ENCODE data around the gene DIP2B.

DIP2B gene

DNA sequence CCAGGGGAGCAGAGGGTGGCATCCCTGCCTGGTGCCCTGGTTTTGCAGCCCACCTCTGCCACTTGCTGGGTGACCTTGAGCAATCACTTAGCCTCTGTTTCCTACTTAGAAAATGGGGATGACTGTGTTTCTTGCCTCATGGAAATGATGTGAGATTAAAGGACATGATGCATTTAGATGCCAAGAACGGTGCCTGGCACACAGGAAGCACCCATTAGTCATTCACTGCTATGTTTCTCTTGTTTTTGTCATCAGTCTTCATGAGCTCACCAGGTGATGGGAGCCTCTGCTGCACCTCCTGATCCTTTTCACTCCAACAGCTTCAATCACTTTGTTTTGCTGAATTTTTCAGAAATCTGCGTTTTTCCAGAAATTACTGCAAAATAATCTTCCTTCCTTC, 235.5 kb downstream of the DIP2B start:
- no peak for DNase-seq (ENCODE audit: low read depth)
- H3K4me3 ChIP-seq (ENCODE audit: low read depth, low read length): no peak overlapping the region
- TF ChIP-seq, protein P1, sequence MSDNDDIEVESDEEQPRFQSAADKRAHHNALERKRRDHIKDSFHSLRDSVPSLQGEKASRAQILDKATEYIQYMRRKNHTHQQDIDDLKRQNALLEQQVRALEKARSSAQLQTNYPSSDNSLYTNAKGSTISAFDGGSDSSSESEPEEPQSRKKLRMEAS (IDR thresholded peaks at IDR 0.05; ENCODE audit: low read depth, low read length): no peak
- TF ChIP-seq POLR2A (IDR thresholded peaks at IDR 0.05; ENCODE audit: extremely low read depth, insufficient read length) (no peak), MYC (IDR thresholded peaks at IDR 0.05; ENCODE audit: low read depth, low read length) (no peak)
- TF ChIP-seq, protein P2, sequence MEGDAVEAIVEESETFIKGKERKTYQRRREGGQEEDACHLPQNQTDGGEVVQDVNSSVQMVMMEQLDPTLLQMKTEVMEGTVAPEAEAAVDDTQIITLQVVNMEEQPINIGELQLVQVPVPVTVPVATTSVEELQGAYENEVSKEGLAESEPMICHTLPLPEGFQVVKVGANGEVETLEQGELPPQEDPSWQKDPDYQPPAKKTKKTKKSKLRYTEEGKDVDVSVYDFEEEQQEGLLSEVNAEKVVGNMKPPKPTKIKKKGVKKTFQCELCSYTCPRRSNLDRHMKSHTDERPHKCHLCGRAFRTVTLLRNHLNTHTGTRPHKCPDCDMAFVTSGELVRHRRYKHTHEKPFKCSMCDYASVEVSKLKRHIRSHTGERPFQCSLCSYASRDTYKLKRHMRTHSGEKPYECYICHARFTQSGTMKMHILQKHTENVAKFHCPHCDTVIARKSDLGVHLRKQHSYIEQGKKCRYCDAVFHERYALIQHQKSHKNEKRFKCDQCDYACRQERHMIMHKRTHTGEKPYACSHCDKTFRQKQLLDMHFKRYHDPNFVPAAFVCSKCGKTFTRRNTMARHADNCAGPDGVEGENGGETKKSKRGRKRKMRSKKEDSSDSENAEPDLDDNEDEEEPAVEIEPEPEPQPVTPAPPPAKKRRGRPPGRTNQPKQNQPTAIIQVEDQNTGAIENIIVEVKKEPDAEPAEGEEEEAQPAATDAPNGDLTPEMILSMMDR (IDR thresholded peaks at IDR 0.05; ENCODE audit: low read depth, low read length): no peak

DNA sequence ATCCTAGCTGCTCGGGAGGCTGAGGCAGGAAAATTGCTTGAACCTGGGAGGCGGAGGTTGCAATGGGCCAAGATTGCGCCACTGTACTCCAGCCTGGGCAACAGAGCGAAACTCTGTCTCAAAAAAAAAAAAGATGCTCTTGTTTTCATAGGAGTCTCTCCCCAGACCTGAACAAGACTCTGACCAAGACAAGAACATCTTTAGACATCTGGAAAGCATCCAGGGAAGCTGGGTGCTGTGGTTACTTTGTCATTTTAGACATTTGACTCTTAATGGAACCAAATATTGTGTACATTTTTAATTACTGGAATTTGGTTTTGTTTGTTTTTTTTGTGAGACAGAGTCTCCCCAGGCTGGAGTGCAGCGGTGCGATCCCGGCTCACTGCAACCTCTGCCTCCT, 238.0 kb downstream of the DIP2B start:
- DNase-seq (ENCODE audit: low read depth): no peak
- TF ChIP-seq MYC (IDR thresholded peaks at IDR 0.05; ENCODE audit: low read depth, low read length): no peak
- no peak for TF ChIP-seq POLR2A (IDR thresholded peaks at IDR 0.05; ENCODE audit: extremely low read depth, insufficient read length)
- TF ChIP-seq, protein P2 (IDR thresholded peaks at IDR 0.05; ENCODE audit: low read depth, low read length): no peak
- TF ChIP-seq, protein P1 (IDR thresholded peaks at IDR 0.05; ENCODE audit: low read depth, low read length): no peak
- H3K4me3 ChIP-seq (ENCODE audit: low read depth, low read length): no peak overlapping the region

DNA sequence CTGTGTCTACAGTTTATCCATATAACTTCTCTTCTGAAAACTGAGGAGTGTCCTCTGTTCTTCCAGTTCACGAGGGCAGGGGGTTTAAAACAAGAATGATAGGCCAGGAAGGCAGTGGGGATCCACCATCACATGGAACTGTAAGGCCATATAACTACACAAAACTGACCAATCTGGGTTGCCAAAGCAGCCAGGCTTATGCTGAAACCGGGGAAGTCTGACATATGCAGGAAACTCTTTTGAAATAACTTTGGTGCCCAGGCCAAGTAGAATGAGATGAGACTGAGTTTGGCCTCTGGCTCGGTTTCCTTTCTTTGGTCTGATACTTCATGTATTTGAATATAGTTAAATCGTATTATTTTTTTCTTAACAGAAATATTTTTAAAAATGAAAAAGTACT, 241.1 kb downstream of the DIP2B start:
- TF ChIP-seq MYC (IDR thresholded peaks at IDR 0.05; ENCODE audit: low read depth, low read length): no peak
- no peak for TF ChIP-seq POLR2A (IDR thresholded peaks at IDR 0.05; ENCODE audit: extremely low read depth, insufficient read length)
- TF ChIP-seq, protein P1 (IDR thresholded peaks at IDR 0.05; ENCODE audit: low read depth, low read length): no peak
- TF ChIP-seq, protein P2 (IDR thresholded peaks at IDR 0.05; ENCODE audit: low read depth, low read length): no peak
- DNase-seq (ENCODE audit: low read depth): peak; percentile 21

DNA sequence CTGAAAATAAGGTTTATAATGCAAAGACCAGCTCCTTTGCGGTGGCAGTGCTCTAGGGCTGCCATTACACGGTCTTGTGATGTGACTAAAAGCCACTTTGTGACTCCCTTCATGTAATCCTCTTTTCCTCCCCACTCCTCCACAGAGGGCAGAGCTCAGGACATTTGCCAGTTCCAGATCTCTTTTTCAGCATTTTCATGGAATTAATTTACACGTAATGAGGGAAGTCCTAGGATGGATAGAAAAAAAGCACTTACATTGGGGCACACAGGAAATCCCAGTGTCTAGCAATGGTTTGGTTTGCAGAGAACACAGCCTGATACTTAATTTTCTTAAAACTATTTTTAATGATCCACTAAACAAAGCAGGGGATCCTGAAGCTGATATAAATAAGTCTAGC, 241.6 kb downstream of the DIP2B start:
- no peak overlapping the region for H3K4me3 ChIP-seq (ENCODE audit: low read depth, low read length)
- DNase-seq (ENCODE audit: low read depth): no peak
- TF ChIP-seq MYC (IDR thresholded peaks at IDR 0.05; ENCODE audit: low read depth, low read length): no peak
- TF ChIP-seq, protein P2 (IDR thresholded peaks at IDR 0.05; ENCODE audit: low read depth, low read length): no peak
- TF ChIP-seq, protein P1 (IDR thresholded peaks at IDR 0.05; ENCODE audit: low read depth, low read length): no peak
- TF ChIP-seq POLR2A (IDR thresholded peaks at IDR 0.05; ENCODE audit: extremely low read depth, insufficient read length): no peak

More for the DNA sequence above, 241.1 kb downstream of the DIP2B start:
- no peak overlapping the region for H3K4me3 ChIP-seq (ENCODE audit: low read depth, low read length)

DNA sequence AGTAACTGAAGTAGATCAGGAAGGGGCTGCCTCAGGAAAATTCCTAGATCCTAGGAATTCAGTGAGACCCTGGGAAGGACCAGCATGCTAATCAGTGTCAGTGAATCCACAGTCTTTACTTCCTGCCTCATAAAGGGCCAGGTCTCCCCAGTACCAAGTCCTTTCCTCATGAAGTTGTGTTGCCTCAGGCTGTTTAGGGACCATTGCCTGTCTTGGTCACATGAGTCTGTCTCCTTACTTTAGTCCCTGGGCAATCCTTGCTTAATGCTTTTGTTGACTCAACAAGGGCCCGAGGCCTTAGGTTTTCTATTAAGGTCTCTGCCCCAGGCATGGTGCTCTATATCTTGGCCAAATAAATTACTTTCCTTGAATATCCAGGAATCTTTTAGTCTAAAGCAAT, 243.0 kb downstream of the DIP2B start:
- no peak for DNase-seq (ENCODE audit: low read depth)
- no peak overlapping the region for H3K4me3 ChIP-seq (ENCODE audit: low read depth, low read length)
- TF ChIP-seq, protein P2 (IDR thresholded peaks at IDR 0.05; ENCODE audit: low read depth, low read length): no peak
- no peak for TF ChIP-seq POLR2A (IDR thresholded peaks at IDR 0.05; ENCODE audit: extremely low read depth, insufficient read length)
- no peak for TF ChIP-seq MYC (IDR thresholded peaks at IDR 0.05; ENCODE audit: low read depth, low read length)
- TF ChIP-seq, protein P1 (IDR thresholded peaks at IDR 0.05; ENCODE audit: low read depth, low read length): no peak

Data from NB4 (cell line).